ENCODE results near the gene FAM8A1.

FAM8A1 gene

GRCh38 chr6:17599877-17600526, at the start of gene FAM8A1:
TSS of gene FAM8A1 (plus strand) at chr6:17600302. CDS start at chr6:17600410, 108 bp downstream.
- in situ Hi-C loops (cut with MboI; ENCODE audit: low sequenced_read_pairs): loop anchor here (25.0 kb wide), 1 partner anchor 438 kb away; no protein-coding TSS in a partner anchor

- in situ Hi-C loops (cut with MboI; ENCODE audit: low sequenced_read_pairs): no loop called here
Observed at GRCh38 chr6:17551383-17551958, 48.6 kb upstream of the FAM8A1 start.

GRCh38 chr6:17552861-17553260, 47.2 kb upstream of the FAM8A1 start:
- in situ Hi-C loops (cut with MboI; ENCODE audit: low sequenced_read_pairs): no loop called here

DNA sequence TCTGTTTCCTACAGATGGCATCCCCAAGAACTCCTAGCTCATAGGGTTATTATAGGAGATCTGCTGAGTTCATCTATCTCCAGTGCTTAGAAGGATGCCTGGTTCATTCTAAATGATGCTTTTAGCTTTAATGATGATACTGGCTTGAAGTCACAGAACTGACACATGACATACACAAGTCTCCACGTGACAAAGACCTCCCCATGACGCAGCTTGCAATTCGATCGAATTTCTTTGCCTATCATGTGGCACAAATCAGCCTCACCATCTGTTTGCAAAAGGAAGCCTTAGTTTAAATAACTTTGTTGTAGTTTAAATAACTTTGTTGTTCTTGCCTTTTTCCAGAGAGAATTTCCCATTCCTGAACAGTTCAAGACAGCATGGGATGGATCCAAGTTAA, 44.1 kb upstream of the FAM8A1 start:
- in situ Hi-C loops (cut with MboI; ENCODE audit: low sequenced_read_pairs): no loop called here

DNA sequence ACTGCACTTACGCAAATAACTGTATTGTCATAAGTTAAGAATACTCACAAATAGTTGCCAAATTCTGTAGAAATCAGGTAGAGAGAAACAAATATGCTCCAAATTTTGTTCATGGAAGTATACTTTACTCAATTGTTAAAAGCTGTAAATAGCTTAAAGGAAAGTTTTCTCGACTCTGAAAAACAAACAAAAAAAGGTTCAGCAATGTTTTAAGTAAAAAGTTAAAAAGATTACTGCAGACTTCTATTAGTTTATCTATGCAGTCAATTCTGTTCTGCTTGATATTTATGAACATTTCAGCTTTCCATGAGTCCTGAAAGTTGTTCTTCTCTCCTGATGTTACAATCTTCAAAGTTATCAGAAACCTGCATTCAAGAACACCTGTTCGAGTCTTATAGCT, 37.5 kb upstream of the FAM8A1 start:
- in situ Hi-C loops (cut with MboI; ENCODE audit: low sequenced_read_pairs): no loop called here

GRCh38 chr6:17565399-17565798, 34.7 kb upstream of the FAM8A1 start:
- in situ Hi-C loops (cut with MboI; ENCODE audit: low sequenced_read_pairs): no loop called here

- in situ Hi-C loops (cut with MboI; ENCODE audit: low sequenced_read_pairs): loop anchor here (25.0 kb wide), 1 partner anchor 413 kb away; no protein-coding TSS in a partner anchor
Observed at GRCh38 chr6:17574866-17575560, 25.1 kb upstream of the FAM8A1 start.

GRCh38 chr6:17577059-17577458, 23.0 kb upstream of the FAM8A1 start:
- in situ Hi-C loops (cut with MboI; ENCODE audit: low sequenced_read_pairs): loop anchor here (25.0 kb wide), 1 partner anchor 415 kb away; no protein-coding TSS in a partner anchor

DNA sequence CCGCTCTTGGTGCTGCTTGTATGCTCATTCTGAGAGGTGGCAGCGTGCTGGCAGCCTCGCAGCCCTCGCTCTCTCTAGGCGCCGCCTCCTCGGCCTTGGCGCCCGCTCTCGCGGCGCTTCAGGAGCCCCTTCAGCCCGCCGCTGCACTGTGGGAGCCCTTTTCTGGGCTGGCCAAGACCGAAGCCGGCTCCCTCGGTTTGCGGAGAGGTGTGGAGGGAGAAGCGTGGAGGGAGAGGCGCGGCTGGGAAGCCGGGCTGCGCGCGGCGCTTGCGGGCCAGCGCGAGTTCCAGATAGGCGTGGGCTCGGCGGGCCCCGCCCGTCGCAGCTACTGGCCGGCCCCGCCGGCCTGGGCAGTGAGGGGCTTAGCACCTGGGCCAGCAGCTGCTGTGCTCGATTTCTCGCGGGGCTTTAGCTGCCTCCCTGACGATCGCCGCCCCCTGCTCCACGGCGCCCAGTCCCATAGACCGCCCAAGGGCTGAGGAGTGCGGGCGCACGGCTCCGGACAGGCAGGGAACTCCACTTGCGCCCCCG, 19.5 kb upstream of the FAM8A1 start:
- in situ Hi-C loops (cut with MboI; ENCODE audit: low sequenced_read_pairs): loop anchor here (10.0 to 25.0 kb wide), 2 partner anchors 234 to 418 kb away; no protein-coding TSS in a partner anchor

GRCh38 chr6:17581282-17581681, 18.8 kb upstream of the FAM8A1 start:
- in situ Hi-C loops (cut with MboI; ENCODE audit: low sequenced_read_pairs): loop anchor here (10.0 to 25.0 kb wide), 2 partner anchors 234 to 419 kb away; no protein-coding TSS in a partner anchor

GRCh38 chr6:17583811-17584210, 16.3 kb upstream of the FAM8A1 start:
- in situ Hi-C loops (cut with MboI; ENCODE audit: low sequenced_read_pairs): loop anchor here (10.0 to 25.0 kb wide), 2 partner anchors 231 to 422 kb away; no protein-coding TSS in a partner anchor

DNA sequence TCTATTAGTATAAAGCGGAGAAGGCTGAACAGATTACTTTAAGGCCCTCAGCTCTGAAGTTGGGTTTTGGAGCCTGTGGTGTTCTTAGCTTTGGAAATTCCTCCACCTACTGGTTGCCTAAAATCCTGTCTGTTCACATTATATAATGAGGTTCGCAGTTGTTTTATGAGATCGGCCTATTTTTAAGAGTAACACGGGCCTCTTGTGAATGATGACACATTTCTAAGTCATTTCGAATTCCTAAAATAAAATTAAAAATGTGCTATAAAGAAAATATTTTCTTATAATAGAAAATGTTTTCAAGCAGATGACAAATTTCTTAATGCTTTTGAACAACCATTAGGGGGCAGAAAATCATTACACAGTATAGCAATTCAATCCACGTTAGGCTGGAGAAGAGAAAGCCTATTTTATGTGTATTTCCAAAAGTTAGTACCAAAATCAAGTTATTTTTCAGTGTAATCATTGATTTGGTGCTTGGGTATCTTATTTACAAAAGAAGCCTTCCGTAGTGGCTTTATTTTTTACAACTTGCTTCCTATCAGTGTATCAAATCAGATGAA, 15.8 kb upstream of the FAM8A1 start:
- in situ Hi-C loops (cut with MboI; ENCODE audit: low sequenced_read_pairs): loop anchor here (10.0 to 25.0 kb wide), 2 partner anchors 230 to 422 kb away; no protein-coding TSS in a partner anchor

DNA sequence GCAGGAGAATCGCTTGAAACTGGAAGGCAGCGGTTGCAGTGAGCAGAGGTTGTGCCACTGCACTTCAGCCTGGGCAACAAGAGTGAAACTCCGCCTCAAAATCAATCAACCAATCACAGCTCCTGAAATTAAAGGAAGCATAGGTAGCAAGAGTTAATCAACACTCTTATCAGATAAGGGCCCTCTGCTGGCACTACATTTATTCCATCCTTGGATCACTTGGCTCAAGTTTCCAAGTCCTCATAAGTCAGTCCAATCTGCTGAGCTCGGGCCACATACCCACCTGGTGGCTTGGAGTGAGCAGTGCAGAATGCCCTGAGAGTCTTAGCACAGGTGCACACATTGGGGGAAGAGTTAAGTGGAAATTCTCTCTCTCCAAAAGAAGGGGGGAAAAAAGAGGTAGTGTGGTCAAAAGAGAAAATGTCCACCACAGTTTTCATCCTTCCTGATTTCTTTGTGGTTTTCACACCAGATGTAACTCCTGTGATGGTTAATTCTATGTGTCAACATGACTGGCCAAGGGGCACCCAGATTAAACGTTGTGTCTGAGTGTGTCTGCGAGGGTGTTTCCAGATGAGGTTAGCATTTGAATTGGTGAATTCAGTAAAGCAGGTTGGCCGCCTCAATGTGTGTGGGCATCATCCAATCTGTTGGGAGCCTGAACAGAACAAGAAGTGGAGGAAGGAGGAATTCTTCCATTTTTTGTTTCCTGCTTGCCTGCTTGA, 14.2 kb upstream of the FAM8A1 start:
- in situ Hi-C loops (cut with MboI; ENCODE audit: low sequenced_read_pairs): loop anchor here (10.0 to 25.0 kb wide), 2 partner anchors 229 to 424 kb away; no protein-coding TSS in a partner anchor

DNA sequence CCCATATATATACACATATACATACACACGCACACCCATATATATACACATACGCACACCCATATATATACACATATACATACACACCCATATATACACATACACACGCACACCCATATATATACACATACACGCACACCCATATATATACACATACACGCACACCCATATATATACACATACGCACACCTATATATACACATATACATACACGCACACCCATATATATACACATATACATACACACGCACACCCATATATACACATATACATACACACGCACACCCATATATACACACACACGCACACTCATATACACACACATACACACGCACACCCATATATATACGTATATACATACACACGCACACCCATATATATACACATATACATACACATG, 13.5 kb upstream of the FAM8A1 start:
- in situ Hi-C loops (cut with MboI; ENCODE audit: low sequenced_read_pairs): loop anchor here (10.0 to 25.0 kb wide), 2 partner anchors 228 to 424 kb away; no protein-coding TSS in a partner anchor

- in situ Hi-C loops (cut with MboI; ENCODE audit: low sequenced_read_pairs): loop anchor here (10.0 to 25.0 kb wide), 2 partner anchors 227 to 426 kb away; no protein-coding TSS in a partner anchor
Observed at GRCh38 chr6:17588011-17588410, 12.1 kb upstream of the FAM8A1 start.

DNA sequence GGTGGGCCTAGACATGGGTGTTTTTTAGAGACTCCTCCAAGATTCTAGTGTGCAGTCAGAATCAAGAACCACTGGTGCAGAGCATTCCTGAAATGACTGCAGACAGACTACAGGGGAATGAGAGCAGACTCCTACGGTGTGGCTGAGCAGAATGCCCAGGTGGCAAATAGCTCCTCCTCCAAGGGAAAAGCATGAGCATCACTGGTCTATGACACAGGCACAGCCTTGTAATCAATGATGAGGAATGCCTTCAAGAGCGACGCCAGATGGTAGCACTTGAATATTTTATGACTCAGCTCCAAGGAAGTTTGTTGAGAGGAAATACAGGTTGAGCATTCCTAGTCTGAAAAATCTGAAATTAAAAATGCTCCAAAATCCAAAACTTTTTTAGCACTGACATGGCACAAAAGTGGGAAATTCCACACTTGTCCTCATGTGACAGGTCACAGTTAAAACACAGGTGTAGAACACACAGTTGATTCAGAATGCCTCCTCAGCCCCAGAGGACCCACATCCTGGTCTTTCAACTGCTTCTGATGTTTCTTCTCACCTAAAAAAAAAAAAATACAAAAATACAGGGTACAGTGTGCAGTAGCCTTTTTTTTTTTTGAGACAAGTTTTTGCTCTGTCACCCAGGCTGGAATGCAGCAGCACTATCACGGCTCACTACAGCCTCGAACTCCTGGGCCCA, 10.6 kb upstream of the FAM8A1 start:
- in situ Hi-C loops (cut with MboI; ENCODE audit: low sequenced_read_pairs): loop anchor here (10.0 to 25.0 kb wide), 2 partner anchors 225 to 427 kb away; no protein-coding TSS in a partner anchor

DNA sequence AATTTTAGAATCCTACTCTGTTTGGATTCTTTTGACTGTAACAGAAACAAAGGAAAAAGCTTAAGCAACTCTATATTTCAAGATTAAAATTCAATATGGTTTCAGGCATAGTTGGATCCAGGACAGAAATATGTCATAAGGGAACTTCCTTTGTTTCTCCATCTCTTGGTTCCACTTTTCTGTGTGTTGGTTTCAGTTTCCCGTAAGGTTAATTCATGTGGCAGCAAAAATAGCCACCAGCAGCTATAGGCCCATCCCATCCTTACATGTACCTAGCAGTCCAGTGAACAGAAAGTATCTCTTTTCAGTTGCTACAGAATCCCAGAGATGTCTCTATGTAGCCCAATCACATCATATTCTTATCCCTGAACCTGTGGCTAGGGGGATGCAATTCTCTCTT, 8.8 kb upstream of the FAM8A1 start:
- in situ Hi-C loops (cut with MboI; ENCODE audit: low sequenced_read_pairs): loop anchor here (25.0 kb wide), 1 partner anchor 429 kb away; no protein-coding TSS in a partner anchor

DNA sequence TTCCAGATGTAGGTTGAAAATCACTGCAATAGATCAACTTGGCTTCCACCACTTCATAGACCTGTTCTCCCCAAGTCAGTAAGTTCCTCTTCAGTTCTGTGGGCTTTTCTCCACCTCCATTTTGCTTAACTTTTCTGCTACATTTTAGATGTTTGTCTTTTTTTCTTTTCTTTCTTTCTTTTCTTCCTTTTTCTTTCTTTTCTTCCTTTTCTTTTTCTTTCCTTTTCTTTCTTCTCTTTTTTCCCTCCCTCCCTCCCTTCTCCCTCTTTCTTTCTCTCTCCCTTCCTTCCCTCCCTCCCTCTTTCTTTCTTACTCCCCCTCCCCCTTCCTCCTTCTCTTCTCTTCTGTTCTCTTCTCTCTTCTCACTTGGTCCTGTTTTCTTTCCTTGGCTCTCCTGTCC, 6.9 kb upstream of the FAM8A1 start:
- in situ Hi-C loops (cut with MboI; ENCODE audit: low sequenced_read_pairs): loop anchor here (25.0 kb wide), 1 partner anchor 431 kb away; no protein-coding TSS in a partner anchor

GRCh38 chr6:17596085-17596484, 4.0 kb upstream of the FAM8A1 start:
- in situ Hi-C loops (cut with MboI; ENCODE audit: low sequenced_read_pairs): loop anchor here (25.0 kb wide), 1 partner anchor 434 kb away; no protein-coding TSS in a partner anchor

Measured in HL-60/S4 (cell line).